VCaP (cell line): ENCODE measurements around the gene CLN5.
A peak's percentile ranks its signal among the peaks of the same experiment; 100 is the strongest.

Experiments used
- H3K27ac ChIP-seq: fragments of 450-650 bp; 2 replicates; pipeline ENCODE4 v1.5.1; 2017
- TF ChIP-seq, protein P1 (sequence below): fragments of 450-650 bp; conservative IDR thresholded peaks from 2 replicates; pipeline ENCODE4 v1.5.1; 2017; ENCODE audit warnings: mild to moderate bottlenecking, moderate library complexity

Gene CLN5

DNA sequence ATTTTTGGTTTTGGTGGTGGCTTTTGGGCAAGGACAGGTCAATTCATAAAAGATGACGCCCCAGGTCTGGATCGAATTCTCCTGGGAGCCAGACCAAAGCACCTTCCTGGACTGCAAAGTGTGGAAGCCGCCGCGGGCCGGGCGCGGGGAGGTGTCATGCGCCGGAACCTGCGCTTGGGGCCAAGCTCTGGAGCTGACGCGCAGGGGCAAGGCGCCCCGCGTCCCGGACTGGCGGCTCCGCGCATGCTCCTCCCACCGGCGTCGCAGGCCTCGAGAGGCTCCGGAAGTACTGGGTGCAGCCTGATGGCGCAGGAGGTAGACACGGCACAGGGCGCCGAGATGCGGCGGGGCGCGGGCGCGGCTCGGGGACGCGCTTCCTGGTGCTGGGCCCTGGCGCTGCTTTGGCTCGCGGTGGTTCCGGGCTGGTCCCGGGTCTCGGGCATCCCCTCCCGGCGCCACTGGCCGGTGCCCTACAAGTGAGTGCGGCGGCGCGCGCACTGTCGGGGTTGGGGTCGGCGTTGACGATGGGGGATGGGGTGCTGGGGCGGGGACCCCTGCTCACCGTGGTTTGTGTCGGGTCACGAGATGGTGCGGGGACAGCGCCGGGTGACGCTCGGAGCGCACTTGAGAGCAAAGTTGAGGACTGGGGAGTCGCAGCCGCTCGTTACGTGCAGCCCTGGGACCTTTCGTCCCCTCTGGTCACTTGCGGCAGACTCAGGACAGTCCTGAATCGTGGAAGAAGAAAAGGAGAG, at the start of gene CLN5:
Gene CLN5 (plus strand): TSS at position 286 of the 752 bp plus-strand sequence. CDS start 18 bp downstream, at position 304.
- TF ChIP-seq, protein P1, sequence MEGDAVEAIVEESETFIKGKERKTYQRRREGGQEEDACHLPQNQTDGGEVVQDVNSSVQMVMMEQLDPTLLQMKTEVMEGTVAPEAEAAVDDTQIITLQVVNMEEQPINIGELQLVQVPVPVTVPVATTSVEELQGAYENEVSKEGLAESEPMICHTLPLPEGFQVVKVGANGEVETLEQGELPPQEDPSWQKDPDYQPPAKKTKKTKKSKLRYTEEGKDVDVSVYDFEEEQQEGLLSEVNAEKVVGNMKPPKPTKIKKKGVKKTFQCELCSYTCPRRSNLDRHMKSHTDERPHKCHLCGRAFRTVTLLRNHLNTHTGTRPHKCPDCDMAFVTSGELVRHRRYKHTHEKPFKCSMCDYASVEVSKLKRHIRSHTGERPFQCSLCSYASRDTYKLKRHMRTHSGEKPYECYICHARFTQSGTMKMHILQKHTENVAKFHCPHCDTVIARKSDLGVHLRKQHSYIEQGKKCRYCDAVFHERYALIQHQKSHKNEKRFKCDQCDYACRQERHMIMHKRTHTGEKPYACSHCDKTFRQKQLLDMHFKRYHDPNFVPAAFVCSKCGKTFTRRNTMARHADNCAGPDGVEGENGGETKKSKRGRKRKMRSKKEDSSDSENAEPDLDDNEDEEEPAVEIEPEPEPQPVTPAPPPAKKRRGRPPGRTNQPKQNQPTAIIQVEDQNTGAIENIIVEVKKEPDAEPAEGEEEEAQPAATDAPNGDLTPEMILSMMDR: no peak
- H3K27ac ChIP-seq: peak within 1 kb of the TSS; percentile 85

DNA sequence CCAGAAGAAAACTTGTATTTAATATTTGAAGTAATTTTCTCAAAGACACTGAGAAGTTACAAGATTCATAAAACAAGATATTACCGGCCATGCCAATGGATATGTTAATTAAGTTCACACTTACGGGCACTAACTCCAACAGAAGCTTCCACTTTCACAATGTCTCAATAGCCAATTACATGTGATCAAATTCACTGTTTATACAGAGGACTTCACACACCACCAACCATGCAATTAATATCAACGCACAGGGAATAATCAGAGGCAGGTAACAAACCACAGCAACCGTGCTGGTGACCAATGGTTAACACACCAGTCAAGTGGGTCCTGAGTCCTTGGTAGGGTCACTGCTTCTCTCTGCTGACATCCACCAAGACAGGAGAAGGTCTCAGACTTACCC, 49.5 kb upstream of the CLN5 start:
- no peak overlapping the region for H3K27ac ChIP-seq
- TF ChIP-seq, protein P1: no peak

GRCh38 chr13:76943646-76944045, 48.2 kb upstream of the CLN5 start:
- TF ChIP-seq, protein P1: no peak
- H3K27ac ChIP-seq: no peak overlapping the region

DNA sequence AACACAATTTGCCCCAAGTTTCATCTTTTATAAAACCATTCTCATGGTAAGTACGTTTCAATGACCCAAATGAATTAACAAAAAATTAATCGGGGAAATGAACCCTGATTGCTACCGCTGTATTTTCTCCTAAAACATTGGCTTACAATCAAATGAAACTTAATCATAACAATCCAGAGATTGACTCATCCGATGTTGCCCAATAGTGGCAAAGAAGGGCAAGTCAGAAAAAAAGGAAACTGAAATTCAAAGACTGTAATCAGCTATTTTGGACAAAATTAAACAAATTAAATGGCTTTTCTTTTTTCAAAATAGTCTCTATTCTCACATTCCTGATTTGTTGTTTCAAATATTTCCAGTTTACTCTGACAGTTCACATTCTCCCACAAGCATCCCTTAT, 47.4 kb upstream of the CLN5 start:
- TF ChIP-seq, protein P1: no peak

DNA sequence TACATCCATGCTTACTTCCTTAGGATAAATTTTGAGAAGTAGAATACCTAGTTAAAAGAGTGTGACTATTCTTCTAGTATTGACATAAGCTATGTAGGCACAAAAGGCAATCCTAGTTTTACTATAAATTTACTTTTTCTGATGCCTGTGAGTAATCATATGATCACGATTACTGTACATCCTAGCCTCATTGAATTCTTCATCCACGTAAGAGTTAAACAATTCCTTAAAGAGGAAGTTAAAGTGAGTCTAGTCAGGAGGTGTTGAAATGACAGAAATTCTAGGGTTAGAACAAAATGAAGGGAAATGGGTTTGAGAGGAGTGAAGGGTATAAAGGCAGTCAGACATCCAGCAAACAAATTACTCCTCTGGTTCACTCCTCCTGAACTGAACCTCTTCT, 43.7 kb upstream of the CLN5 start, which contains the start of gene ACOD1:
Gene ACOD1 (plus strand): TSS at position 363 of the 400 bp plus-strand sequence. CDS start 48 bp downstream, outside the sequence.
- TF ChIP-seq, protein P1: no peak
- no peak within 1 kb of the TSS for H3K27ac ChIP-seq

More for the DNA sequence above, 47.4 kb upstream of the CLN5 start:
- no peak overlapping the region for H3K27ac ChIP-seq

GRCh38 chr13:76950101-76950500, 41.8 kb upstream of the CLN5 start:
- H3K27ac ChIP-seq: no peak overlapping the region
- TF ChIP-seq, protein P1: no peak

DNA sequence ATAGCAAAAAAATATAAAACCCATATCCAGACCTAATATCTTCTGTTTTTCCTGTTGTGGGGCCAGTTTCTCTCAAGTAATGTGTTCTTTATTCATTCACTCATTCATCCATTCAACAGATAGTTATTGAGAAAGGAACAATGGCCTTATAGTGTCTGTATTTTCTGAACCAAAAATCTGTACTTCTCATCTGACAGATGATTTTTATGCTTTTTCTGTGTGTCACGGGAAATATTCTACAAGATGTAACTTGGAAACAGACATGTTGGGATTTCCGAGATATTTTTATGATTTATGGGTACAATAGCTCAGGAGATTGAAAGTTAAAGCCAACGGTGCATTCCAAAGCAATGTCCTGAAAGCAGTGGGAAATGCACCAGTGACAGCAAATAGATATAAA, 37.9 kb upstream of the CLN5 start:
- H3K27ac ChIP-seq: no peak overlapping the region
- TF ChIP-seq, protein P1: no peak
